SH-SY5Y (cell line): ENCODE measurements around the gene LCE2A.

Experiments
- GATA2 ChIP-seq: IDR thresholded peaks from 2 replicates; pipeline ENCODE4 v1.6.1; 2011; ENCODE audit warnings: mild to moderate bottlenecking, low read depth, low read length
- GATA3 ChIP-seq: IDR thresholded peaks from 2 replicates; pipeline ENCODE4 v1.6.1; 2011; ENCODE audit warnings: low read depth, mild to moderate bottlenecking, low read length, moderate library complexity

GRCh38 chr1:152737997-152738396 is 39.9 kb downstream of the LCE2A start:
- TF ChIP-seq GATA3 (no peak), GATA2 (no peak)
